ENCODE results near the gene ACP2. TPM values are rescaled to one million over a fixed set of nuclear protein-coding genes. Genes with fewer than 3 reads are reported as not detected.

ACP2 gene
- 49.5 and 93.3 TPM in 2 replicates for total RNA-seq

DNA sequence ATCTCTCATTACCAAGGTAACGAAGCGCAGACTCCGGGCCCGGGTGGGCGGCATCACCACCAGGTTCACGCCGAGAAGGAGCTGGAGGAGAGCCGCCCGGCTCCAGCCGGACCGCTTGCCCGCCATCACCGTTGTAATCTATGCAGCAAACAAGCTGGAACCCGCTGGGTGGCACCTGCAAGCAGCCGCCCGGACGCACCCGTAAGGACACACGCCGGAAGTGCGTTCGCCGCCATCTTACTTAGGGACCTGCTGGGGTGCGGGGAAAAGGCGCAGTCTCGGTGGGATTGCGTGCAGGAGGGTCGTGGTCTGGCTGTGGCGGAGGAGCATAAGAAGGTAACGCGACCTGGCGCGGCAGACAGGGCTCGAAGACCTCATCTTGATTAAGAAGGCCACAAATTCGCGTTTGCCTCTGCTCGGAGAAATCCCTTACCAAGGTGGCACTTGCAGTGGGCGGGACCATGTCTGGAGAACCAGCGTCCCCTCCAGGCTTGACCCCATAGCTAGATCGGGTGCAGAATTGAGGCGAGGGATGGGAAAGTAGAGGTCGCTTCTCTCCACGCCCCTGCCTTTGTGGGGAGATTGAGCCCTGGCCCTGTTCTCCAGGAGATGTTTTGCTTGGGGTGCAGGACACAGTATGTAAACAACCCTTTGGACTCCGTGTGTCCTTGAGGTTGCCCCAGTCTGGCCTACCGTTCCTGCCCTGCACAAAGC is at the start of gene ACP2:
Gene ACP2 (minus strand): TSS at position 151 of the 714 bp plus-strand sequence. CDS start 25 bp downstream, at position 126.

DNA sequence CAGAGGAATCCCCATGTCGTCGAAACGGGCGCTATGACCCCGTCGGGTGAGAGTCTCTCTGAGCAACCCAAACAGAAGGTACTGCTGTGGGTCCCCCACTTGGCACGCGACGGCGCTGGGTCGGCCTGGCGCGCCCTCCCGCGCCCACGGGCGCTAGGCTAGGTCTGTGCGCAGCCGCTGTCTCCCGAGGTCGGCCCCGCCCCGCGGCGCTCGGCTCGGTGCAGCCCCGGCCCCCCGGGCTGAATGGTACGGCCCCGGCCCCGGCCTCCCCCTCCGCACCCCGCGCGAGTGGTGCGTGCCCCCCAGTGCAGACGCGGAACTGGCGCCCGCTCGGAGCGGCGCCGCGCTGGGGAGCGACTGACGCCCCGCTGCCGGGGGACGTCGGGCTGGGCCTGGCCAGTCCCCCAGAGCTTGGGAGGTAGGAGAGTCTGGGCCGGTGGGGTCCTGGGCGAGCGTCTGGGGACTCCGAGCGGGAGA is 21.3 kb upstream of the ACP2 start, which contains the start of gene MADD:
Gene MADD (plus strand): TSS at position 305 of the 477 bp plus-strand sequence.

DNA sequence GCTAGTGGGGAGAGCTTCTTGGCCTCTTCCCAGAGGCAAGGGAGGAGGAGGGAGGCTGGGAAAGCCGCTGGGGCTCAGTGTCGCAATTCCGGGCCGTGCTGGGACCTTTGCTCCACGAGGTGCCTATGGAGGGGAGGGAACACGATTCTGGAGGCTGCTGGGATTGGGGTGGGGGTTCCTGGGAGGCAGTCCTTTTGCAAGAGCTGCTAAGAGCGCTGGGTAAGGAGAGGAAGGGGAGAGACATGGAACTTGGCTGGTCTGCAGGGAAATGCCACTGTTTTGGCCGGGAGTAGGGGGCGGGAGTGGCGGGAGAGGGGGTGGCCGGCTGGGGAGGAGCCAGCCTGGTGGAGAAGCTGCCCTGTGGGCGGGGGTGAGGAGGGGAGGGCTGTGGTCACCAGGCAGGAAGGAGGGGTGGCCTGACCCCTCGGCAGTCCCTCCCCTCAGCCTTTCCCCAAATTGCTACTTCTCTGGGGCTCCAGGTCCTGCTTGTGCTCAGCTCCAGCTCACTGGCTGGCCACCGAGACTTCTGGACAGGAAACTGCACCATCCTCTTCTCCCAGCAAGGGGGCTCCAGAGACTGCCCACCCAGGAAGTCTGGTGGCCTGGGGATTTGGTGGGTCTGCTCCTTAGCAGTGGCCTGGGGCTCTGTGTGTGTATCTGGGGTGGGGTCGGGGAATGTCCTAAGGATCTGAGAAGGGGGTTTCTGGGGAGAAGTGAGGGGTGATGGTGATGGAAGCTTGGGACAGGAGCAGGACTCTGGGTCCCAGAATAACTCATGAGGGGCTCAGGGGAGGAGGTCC is 9.1 kb upstream of the ACP2 start, which contains the start of gene NR1H3:
Gene NR1H3 (plus strand): TSS at position 480 of the 800 bp plus-strand sequence. CDS start 1,221 bp downstream, outside the sequence.

Other genes with a start within 250 kb of the ACP2 start
- gene ARFGAP2, start 71.9 kb downstream of the ACP2 start, total RNA-seq: 81.2 and 107 TPM in 2 replicates
- gene PACSIN3, start 62.4 kb downstream of the ACP2 start, total RNA-seq: 39.3 and 42.2 TPM in 2 replicates
- 33.4 and 49.7 TPM in 2 replicates for gene DDB2, start 33.8 kb downstream of the ACP2 start, total RNA-seq
- gene NR1H3, start 9.2 kb upstream of the ACP2 start, total RNA-seq: 32.5 and 72.8 TPM in 2 replicates
- gene MADD, start 21.3 kb upstream of the ACP2 start, total RNA-seq: 14.4 and 33.1 TPM in 2 replicates
- not detected in 2 replicates for gene MYBPC3, start 103.9 kb upstream of the ACP2 start, total RNA-seq
- not detected in 2 replicates for gene SPI1, start 129.7 kb upstream of the ACP2 start, total RNA-seq
- 111 and 118 TPM in 2 replicates for gene SLC39A13, start 159.8 kb upstream of the ACP2 start, total RNA-seq
- 105 and 200 TPM in 2 replicates for gene PSMC3, start 177.6 kb upstream of the ACP2 start, total RNA-seq
- 3.6 TPM in 1 of 2 replicates, not detected in the other for gene RAPSN, start 200.3 kb upstream of the ACP2 start, total RNA-seq